Inflammatory macrophage (primary cell): Measurements from ENCODE around the gene NSUN6.
A peak's percentile ranks its signal among the peaks of the same experiment; 100 is the strongest.
"Not testable (repeated sequence)": the region's sequence is repeated elsewhere in the genome, so short reads cannot be mapped to it uniquely, and the experiment has no call there.

Experiments
- DNase-seq, 2 donors: peaks; one replicate each; pipeline ENCODE4 v3.0.0-alpha.2; 2020 to 2022

Gene NSUN6

GRCh38 chr10:18607503-18608378 is 43.6 kb downstream of the NSUN6 start:
- DNase-seq: no peak

- DNase-seq: no peak
These were observed 45.2 kb downstream of the NSUN6 start for GRCh38 chr10:18606051-18606695.

- DNase-seq: no peak
These were observed 50.1 kb downstream of the NSUN6 start for GRCh38 chr10:18601321-18601720.

DNA sequence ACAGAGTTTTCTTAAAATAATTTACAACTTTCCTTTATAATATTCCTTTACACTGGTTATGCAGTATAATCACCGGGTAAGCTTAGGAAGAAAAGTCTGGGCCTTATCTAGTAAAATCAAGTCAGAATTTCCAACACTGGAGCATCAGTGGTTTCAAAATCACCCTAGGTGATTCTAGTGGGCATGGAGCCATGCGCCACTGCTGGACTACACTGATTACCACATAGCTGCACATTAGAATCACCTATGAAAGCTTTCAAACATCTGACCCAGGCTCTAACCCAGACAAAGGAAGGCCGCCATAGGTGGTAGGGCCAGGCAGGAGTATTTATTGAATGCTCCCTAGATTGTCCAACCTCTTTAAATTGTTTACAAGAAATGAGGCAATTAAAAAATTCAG is 52.0 kb downstream of the NSUN6 start:
- DNase-seq: no peak

DNA sequence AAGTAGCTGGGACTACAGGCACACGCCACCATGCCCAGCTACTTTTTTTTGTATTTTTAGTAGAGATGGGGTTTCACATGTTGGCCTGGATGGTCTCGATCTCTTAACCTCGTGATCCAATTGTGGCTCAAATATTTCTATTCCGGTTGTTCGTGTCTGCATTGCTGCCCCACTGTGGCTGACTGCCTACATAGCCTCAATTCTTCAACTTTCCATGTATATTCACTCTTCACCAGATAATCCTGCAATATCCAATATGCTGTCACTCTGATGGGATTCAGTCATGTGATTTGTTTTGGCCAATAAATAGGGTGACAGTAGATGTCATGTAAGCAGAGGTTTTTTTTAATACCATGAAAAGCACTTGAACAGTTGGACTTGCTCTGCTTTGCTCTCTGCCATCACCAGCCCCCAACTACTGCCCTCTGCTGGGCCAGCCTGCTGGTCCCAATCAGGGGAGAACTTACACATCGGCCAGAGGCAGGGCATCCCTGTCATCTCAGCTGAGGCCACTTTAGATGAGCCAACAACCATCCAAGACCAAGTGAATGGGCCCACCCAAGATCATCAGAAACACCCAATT is 56.7 kb downstream of the NSUN6 start:
- DNase-seq: no peak

DNA sequence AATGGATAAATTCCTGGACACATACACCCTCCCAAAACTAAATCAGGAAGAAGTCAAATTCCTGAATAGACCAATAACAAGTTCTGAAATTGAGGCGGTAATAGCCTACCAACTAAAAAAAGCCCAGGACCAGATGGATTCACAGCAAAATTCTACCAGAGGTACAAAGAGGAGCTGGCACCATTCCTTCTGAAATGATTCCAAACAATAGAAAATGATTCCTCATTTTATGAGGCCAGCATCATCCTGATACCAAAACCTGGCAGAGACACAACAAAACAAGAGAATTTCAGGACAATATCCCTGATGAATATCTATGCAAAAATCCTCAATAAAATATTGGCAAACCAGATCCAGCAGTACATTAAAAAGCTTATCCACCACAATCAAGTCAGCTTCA is 60.2 kb downstream of the NSUN6 start:
- not testable (repeated sequence) for DNase-seq

DNA sequence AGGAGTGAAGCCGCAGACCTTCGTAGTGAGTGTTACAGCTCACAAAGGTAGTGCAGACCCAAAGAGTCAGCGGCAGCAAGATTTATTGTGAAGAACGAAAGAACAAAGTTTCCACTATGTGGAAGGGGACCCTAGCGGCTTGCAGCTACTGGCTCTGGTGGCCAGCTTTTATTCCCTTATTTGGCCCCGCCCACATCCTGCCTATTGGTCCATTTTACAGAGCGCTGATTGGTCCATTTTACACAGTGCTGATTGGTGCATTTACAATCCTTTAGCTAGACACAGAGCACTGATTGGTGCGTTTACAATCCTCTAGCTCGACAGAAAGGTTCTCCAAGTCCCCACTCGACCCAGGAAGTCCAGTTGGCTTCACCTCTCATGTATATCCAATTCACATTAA is 64.8 kb downstream of the NSUN6 start:
- DNase-seq: not testable (repeated sequence)

DNA sequence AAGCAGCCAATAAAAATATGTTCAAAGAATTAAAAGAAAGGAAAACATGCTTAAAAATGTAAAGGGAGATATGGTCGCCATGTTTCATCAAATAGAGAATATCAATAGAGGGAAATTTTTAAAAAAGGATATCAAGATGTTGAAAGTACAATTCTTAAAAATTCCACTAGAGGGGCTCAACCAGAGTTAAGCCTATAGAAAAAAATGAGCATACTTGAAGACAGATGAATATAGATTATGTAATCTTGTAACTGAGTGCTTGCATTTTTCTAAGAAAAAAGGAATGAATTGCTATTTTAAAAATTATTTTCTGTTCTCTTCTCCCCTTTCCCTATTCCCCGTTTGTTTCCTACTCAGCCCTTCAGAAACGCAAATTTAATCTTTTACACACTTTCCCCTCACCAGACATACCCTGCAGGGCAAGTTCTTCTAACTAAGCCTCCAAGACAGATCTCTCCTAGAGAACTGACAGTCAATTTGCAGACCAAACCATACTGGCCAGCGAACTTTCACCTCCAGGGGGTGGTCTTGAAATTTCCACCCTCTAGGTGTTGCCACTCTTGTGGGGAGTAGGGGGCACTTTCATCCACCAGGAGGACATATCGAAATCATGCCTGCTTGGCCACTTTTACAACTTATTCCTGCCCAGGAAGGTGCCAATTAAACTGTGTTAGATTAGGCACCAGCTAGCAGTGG is 67.7 kb downstream of the NSUN6 start:
- DNase-seq: peak in 1 of 2 donors; percentile 5

- DNase-seq: no peak
These were observed 68.6 kb downstream of the NSUN6 start for GRCh38 chr10:18582803-18583202.

DNA sequence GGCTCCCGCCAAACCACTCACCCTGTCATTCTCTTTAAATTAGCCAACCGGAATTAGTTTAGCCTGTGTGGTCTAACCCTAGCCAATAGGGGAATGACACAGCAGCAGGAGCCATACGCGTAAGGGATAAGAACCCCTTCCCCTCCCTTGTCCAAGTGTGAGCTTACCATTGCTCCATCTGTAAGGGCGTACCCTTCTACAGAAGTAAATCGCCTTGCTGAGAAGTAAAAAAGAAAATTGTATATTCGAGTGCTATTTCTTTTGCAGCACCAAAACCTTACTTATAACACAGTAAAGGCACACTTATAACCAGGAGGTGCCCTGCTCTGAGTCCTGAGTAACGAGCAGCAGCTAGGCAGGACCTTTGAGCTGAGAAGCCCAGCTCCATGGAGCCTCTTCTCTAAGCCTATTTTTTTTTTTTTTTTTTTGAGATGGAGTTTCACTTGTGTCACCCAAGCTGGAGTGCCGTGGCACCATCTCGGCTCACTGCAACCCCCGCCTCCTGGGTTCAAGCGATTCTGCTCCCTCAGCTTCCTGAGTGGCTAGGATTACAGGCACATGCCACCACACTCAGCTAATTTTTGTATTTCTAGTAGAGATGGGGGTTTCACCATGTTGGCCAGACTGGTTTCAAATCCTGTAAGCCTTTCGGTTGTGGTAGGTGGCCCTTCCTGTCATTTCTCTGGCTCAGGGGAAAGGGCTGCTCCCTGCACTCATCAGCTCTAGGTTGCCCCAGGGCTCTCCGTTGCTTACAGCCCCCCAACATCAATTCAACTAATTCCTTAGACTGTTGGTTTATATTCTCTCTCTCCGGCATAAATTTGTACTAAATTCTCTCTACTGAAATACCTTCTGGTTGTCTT is 73.3 kb downstream of the NSUN6 start:
- DNase-seq: no peak

- DNase-seq: no peak
These were observed 74.8 kb downstream of the NSUN6 start for GRCh38 chr10:18576586-18576985.

DNA sequence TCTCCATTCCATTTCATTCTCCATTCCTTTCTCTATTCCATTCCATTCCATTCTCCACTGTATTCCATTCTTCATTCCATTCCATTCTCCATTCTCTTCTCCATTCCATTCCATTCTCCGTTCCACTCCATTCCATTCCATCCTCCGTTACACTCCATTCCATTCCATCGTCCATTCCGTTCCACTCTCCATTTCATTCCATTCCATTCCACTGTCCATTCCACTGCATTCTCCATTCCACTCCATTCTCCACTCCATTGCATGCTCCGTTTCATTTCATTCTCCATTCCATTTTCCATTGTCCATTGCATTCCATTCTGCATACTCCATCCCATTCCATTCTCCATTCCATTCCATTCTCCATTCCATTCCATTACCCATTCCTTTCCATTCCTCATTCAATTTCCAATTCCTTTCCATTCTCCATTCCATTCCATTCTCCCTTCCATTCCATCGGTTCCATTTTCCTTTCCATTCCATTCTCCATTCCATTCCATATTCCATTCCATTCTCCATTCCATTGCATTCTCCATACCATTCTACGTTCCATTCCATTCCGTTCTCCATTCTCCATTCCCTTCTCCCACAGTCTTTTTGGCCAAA is 78.3 kb downstream of the NSUN6 start:
- no peak for DNase-seq

- DNase-seq: no peak
These were observed 79.6 kb downstream of the NSUN6 start for GRCh38 chr10:18571780-18572179.

DNA sequence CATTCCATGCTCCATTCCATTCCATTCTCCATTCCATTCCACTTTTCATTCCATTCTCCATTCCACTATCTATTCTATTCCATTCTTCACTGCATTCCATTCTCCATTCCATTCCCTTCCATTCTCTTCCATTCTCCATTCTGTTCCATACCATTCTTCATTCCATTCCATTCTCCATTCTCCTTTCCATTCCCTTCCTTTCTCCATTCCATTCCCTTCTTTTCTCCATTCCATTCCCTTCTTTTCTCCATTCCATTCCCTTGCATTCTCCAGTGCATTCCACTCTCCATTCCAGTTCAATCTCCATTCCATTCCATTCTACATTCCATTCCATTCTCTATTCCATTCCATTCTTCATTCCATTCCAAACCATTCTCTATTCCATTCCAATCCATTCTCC is 80.3 kb downstream of the NSUN6 start:
- no peak for DNase-seq

GRCh38 chr10:18570386-18570785 is 81.0 kb downstream of the NSUN6 start:
- DNase-seq: not testable (repeated sequence)

DNA sequence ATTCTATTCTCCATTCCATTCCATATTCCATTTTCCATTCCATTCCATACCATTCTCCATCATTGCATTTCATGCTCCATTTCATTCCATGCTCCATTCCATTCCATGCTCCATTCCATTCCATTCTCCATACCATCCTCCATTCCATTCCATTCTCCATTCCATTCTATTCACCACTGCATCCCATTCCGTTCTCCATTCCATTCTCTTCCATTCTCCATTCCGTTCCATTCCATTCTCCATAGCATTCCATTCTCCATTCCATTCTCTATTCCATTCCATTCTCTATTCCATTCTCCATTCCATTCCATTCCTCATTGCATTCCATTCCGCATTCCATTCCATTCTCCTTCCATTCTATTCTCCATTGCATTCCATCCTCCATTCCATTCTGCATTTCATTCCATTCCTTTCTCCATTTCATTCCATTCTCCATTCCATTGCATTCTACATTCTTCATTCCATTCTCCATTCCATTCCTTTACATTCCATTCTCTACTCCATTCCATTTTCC is 84.0 kb downstream of the NSUN6 start:
- no peak for DNase-seq

- no peak for DNase-seq
These were observed 85.2 kb downstream of the NSUN6 start for GRCh38 chr10:18566177-18566576.

DNA sequence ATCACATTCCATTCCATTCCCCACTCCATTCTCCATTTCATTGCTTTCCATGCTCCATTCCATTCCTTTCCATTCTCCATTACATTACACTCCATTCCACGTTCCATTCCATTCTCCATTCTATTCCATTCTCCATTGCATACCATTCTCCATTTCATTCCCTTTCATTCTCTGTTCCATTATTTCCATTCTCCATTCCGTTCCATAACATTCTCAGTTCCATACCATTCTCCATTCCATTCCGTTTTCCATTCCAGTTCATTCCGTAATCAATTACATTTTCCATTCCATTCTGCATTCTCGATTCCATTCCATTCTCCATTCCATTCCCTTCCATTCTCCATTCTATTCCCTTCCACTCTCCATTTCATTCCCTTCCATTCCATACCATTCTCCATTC is 86.4 kb downstream of the NSUN6 start:
- no peak for DNase-seq

DNA sequence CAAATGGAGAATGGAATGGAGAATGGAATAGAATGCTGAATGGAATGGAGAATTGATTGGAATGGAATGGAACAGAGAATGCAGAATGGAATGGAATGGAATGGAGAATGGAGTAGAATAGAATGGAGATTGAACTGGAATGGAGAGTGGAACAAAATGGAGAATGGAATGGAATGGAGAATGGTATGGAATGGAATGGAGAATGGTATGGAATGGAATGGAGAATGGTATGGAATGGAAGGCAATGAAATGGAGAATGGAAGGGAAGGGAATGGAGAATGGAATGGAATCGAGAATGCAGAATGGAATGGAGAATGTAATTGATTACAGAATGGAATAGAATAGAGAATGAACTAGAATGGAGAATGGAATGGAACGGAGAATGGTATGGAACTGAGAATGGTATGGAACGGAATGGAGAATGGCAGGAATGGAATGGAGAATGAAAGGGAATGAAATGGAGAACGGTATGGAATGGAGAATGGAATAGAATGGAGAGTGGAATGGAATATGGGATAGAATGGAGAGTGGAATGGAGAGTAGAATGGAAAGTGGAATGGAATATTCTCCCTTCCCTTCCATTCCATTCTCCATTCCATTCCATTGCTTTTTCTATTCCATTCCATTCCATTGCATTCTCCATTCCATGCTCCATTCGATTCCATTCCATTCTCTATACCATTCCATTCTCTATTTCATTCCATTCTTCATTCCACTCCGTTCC is 88.2 kb downstream of the NSUN6 start:
- no peak for DNase-seq

DNA sequence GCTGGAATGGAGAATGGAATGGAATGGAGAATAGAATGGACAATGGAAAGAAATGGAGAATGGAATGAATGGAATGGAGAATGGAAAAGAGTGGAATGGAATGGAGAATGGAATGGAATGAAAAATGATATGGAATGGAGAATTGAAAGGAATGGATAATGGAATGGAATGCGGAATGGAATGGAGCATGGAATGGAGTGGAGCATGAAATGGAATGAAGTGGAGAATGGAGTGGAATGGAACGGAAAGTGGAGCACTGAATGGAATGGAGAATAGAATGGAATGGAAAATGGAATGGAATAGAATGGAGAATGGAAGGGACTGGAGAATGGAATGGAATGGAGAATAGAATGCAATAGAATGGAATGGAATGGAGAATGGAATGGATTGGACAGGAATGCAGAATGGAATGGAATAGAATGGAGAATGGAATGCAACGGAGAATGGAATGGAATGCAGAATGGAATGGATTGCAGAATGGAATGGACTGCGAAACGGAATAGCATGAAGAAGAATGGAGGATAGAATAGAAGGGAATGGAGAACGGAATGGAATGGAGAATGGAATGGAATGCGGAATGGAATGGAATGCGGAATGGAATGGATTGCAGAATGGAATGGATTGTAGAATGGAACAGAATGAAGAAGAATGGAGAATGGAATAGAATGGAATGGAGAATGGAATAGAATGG is 89.4 kb downstream of the NSUN6 start:
- DNase-seq: no peak
